Endothelial cell (in vitro differentiated cells): ENCODE data around the gene RPL14. TPM values are rescaled to one million over a fixed set of nuclear protein-coding genes. Genes with fewer than 3 reads are reported as not detected.
"Not testable (repeated sequence)": the region's sequence is repeated elsewhere in the genome, so short reads cannot be mapped to it uniquely, and the experiment has no call there.

Source experiments
- DNase-seq: peaks from one replicate; pipeline ENCODE4 v3.0.0; 2021; ENCODE audit warnings: low spot score
- H3K27ac Mint-ChIP-seq: one replicate; pipeline ENCODE4 v1.8.0; 2021; ENCODE audit warnings: mixed read lengths, inconsistent platforms; ENCODE audit not compliant: unreplicated experiment
- H3K27me3 Mint-ChIP-seq: one replicate; pipeline ENCODE4 v1.8.0; 2021; ENCODE audit warnings: mild to moderate bottlenecking, moderate library complexity, mixed read lengths, inconsistent platforms; ENCODE audit not compliant: unreplicated experiment
- H3K36me3 Mint-ChIP-seq: one replicate; pipeline ENCODE4 v1.8.0; 2021; ENCODE audit warnings: mild to moderate bottlenecking, low read depth, mixed read lengths, inconsistent platforms; ENCODE audit not compliant: unreplicated experiment
- H3K4me1 Mint-ChIP-seq: one replicate; pipeline ENCODE4 v1.8.0; 2021; ENCODE audit warnings: mild to moderate bottlenecking, mixed read lengths, inconsistent platforms; ENCODE audit not compliant: unreplicated experiment
- H3K4me3 Mint-ChIP-seq: one replicate; pipeline ENCODE4 v1.8.0; 2021; ENCODE audit warnings: mild to moderate bottlenecking, mixed read lengths, inconsistent platforms; ENCODE audit not compliant: unreplicated experiment
- H3K9me3 Mint-ChIP-seq: one replicate; pipeline ENCODE4 v1.8.0; 2021; ENCODE audit warnings: mixed read lengths, inconsistent platforms; ENCODE audit not compliant: unreplicated experiment
- CTCF ChIP-seq: fragments of 200-600 bp; sonication (generic); IDR thresholded peaks from one replicate; pipeline ENCODE4 v1.5.0; 2021; ENCODE audit warnings: antibody characterized with exemption; ENCODE audit not compliant: unreplicated experiment
- total RNA-seq: library from RNA; stranded (reverse); fragmentation: NEBNext Ultra II Directional; extraction: Animal tissue kit (Norgen Biotek cat#: 25700); gene quantifications from one replicate; pipeline ENCODE4 v1.2.1, GENCODE V29; 2021; ENCODE audit not compliant: unreplicated experiment

RPL14 gene
- total RNA-seq, 1 donor from 2014 or later = 2,049 TPM

GRCh38 chr3:40461161-40461560 lies 4.0 kb downstream of the RPL14 start:
- H3K27ac Mint-ChIP-seq = no peak overlapping the region
- no peak for DNase-seq
- TF ChIP-seq CTCF = no peak
- peaks cover 31% of the 10 kb centered on the region for H3K36me3 Mint-ChIP-seq
- H3K4me1 Mint-ChIP-seq = peaks cover 31% of the 10 kb centered on the region
- H3K9me3 Mint-ChIP-seq = no peaks in the 10 kb centered on the region
- H3K27me3 Mint-ChIP-seq = no peaks in the 10 kb centered on the region
- peak overlapping the region; percentile 3 for H3K4me3 Mint-ChIP-seq

GRCh38 chr3:40462838-40463237 lies 5.7 kb downstream of the RPL14 start:
- H3K27me3 Mint-ChIP-seq, H3K27ac Mint-ChIP-seq, H3K9me3 Mint-ChIP-seq, DNase-seq, H3K4me3 Mint-ChIP-seq: not testable (repeated sequence)
- Mint-ChIP-seq H3K36me3 (peaks cover 28% of the 10 kb centered on the region), H3K4me1 (peaks cover 22% of the 10 kb centered on the region)

DNA sequence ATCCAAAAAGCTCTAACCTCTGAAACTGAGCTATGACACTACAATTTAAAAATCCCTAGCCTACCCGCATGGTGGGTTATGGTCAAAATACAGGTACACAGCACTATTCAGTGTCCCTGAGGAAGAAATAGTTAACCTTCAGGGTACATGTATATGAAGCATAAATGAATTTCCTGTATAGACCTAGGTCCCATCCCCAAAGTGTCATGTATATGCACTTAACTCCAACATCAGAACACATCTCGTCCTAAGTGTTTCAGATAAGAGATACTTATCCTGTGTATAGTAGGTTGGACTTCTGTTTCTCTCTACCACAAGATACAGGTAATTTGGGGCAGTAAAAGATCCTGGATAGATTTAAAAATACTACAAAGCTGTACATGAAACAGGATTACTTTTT lies 6.4 kb downstream of the RPL14 start:
- Mint-ChIP-seq H3K4me1 (peaks cover 15% of the 10 kb centered on the region), H3K4me3 (no peak overlapping the region), H3K27me3 (no peaks in the 10 kb centered on the region), H3K27ac (no peak overlapping the region), H3K36me3 (peaks cover 21% of the 10 kb centered on the region), H3K9me3 (no peaks in the 10 kb centered on the region)
- DNase-seq = no peak
- TF ChIP-seq CTCF = no peak

DNA sequence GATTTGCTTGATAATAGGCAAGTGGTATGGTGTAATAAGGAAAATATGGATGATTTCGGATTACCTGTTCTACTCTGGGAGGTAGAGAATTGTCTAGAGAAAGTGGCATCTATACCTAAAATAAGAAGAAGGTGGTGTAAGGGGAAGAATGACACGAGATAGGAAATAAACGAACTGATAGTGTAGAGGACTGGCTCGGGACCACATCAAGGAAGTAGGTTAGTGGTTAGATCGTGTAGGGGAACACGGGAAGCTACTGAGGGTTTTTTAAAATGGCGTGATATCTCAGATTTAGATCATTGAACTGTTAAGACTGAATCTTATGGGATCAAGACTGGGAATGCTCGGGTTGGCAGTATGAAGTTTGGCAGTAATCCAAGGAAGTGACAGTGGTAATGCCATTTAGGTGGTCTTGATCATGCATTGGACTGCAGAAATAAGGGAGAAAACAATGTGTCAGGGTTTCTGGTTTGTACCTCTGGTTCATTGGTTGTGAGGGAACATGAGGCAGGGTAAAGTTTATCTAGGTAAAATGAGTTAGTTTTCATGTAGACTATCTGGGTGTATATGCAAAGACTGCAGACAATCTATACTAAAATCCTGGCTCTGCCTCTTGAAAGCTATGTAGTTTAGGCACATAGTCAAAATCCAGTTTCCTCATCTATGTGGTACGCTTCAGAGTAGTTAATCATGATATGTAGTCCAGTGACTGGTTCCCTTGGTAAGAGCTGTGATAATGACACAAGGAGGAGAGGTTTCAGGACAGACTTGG lies 7.4 kb downstream of the RPL14 start:
- Mint-ChIP-seq H3K27ac (peak overlapping the region; percentile 37), H3K4me1 (peaks cover 12% of the 10 kb centered on the region), H3K36me3 (peaks cover 13% of the 10 kb centered on the region), H3K27me3 (no peaks in the 10 kb centered on the region), H3K4me3 (no peak overlapping the region), H3K9me3 (no peaks in the 10 kb centered on the region)
- no peak for DNase-seq
- TF ChIP-seq CTCF = no peak

GRCh38 chr3:40465111-40465407 lies 7.9 kb downstream of the RPL14 start:
- H3K4me1 Mint-ChIP-seq = peaks cover 12% of the 10 kb centered on the region
- H3K4me3 Mint-ChIP-seq = no peak overlapping the region
- no peak for TF ChIP-seq CTCF
- DNase-seq = no peak
- H3K27me3 Mint-ChIP-seq = no peaks in the 10 kb centered on the region
- peaks cover 13% of the 10 kb centered on the region for H3K36me3 Mint-ChIP-seq
- peak overlapping the region; percentile 37 for H3K27ac Mint-ChIP-seq
- no peaks in the 10 kb centered on the region for H3K9me3 Mint-ChIP-seq
